ENCODE results near the gene SLC25A47.
"Not testable (repeated sequence)": the region's sequence is repeated elsewhere in the genome, so short reads cannot be mapped to it uniquely, and the experiment has no call there.

Gene SLC25A47

DNA sequence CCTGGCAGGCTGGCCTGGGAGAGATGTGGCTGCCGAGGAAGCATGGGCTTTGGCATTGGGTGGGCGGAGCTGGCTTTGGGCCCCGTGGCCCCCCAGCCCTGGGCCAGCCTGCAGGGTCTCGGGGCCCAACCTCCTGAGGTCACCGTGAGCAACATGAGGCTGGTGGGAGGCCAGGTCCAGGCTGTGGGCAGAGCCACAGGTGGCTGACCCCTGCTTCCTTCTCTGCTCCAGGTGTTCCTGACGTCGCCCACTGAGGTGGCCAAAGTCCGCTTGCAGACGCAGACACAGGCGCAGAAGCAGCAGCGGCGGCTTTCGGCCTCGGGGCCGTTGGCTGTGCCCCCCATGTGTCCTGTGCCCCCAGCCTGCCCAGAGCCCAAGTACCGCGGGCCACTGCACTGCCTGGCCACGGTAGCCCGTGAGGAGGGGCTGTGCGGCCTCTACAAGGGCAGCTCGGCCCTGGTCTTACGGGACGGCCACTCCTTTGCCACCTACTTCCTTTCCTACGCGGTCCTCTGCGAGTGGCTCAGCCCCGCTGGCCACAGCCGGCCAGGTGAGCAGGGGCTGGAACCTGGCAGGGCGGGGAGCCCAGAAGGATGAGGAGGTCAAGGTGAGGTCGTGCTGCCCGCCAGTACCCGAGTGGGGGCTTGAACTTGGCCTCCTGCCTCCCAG, 5.5 kb downstream of the SLC25A47 start:
- no peak for DNase-seq

- no peak for DNase-seq
Observed at GRCh38 chr14:100329233-100330006, 6.3 kb downstream of the SLC25A47 start.

- no peak for DNase-seq
Observed at GRCh38 chr14:100330007-100330344, 6.8 kb downstream of the SLC25A47 start.

DNA sequence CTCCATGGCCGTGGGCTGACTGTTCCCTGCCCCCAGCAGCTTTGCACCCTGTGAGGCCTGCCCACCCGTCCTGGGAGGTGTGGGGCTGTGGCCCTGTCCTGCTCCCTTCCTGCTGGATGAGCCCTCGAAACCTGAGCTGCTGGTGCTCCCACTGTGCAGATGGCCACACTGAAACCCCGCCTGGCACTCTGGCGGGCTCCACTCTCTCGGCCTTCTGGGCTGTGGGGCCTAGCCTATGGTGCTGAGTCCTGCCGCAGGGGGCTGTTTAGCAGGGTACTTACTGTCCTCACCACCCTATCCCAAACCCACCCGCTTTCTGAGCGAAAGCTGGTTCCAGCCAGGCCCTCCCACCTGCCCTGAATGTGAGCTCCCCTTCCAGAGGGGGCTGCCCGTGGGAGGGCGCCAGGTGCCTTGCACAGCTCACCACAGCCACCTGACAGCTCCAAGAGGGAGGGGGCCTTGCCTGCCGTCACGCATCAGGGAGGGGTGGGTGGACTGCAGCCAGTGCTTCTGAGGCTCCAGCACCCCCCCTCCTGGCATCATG, 7.3 kb downstream of the SLC25A47 start:
- no peak for DNase-seq

- no peak for DNase-seq
Observed at GRCh38 chr14:100332071-100332639, 9.0 kb downstream of the SLC25A47 start.

- no peak for DNase-seq
Observed at GRCh38 chr14:100332797-100333196, 9.7 kb downstream of the SLC25A47 start.

GRCh38 chr14:100333311-100333710, 10.2 kb downstream of the SLC25A47 start:
- DNase-seq = no peak

GRCh38 chr14:100333827-100334226, 10.7 kb downstream of the SLC25A47 start:
- DNase-seq = no peak

DNA sequence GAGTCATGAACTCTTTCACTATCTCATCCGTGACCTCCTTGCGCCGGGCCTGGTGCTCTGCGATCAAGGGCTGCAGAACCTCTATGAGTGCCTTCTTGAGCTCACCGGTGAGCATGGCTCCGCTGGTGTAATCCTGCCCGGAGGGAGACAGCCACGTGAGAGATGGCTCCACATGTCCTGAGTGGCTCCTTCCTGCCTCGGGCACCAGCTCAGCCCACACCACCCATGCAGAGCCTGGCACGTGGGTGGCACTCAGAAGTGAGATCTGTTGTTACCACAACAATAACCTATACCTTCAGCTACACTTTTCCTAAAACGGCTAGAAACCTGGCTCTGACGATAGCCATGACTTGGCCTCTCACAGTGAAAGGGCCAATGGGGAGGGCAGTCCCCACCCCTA, 11.8 kb downstream of the SLC25A47 start:
- no peak for DNase-seq

- DNase-seq = no peak
Observed at GRCh38 chr14:100336618-100337530, 13.7 kb downstream of the SLC25A47 start.

DNA sequence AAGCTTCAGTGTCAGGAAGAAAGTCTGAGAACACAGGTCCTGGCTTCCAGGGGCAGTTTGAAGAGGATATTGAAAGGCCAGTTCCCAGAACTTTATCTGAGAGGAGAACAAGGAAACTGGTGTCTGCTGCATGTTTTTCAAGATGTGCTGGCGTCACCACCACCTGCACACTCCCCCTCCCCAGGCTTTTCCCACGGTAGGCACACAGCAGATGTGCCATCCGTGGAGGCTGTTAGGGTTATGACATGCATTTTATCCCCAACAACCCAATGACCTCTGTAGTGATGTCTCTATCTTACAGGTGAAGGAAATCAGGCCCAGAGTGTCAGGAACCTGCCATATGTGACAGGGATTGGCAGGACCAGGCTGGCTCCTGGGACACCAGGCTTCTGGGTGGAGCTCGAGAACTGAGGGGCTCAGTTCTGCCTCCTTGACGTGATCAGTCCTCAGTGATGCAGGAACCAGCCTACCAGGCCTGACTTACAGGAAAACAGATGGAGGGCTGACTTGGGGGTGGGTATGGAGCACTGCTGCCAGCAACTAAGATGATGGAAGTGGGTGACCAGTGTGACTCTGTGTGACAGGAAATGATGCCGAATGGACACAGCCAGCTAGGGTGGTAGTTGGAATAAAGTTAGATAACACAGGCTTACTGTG, 16.8 kb downstream of the SLC25A47 start:
- no peak for DNase-seq

DNA sequence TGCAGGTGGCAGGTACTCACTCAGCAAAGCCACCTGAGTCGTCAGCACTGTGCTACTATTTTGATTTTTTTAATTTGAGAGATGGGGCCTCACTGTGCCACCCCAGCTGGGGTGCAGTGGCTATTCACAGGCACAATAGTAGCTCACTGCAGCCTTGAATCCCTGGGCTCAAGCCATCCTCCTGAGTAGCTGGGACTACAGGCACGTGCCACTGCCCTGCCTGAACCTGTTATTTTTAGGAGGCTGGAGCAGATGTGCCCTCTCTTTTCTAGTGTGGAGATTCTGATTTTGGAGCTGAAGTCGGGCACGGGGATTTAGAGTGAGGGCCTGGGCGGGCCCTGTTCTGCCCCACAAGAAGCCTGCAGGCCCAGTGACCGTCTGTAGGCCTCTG, 17.3 kb downstream of the SLC25A47 start:
- DNase-seq = no peak

GRCh38 chr14:100341301-100342031, 18.3 kb downstream of the SLC25A47 start:
- no peak for DNase-seq

- no peak for DNase-seq
Observed at GRCh38 chr14:100342195-100342594, 19.1 kb downstream of the SLC25A47 start.

- DNase-seq = not testable (repeated sequence)
Observed at GRCh38 chr14:100342826-100343225, 19.7 kb downstream of the SLC25A47 start.

GRCh38 chr14:100344657-100345056, 21.5 kb downstream of the SLC25A47 start:
- DNase-seq = not testable (repeated sequence)

- DNase-seq = no peak
Observed at GRCh38 chr14:100345711-100346110, 22.6 kb downstream of the SLC25A47 start.

DNA sequence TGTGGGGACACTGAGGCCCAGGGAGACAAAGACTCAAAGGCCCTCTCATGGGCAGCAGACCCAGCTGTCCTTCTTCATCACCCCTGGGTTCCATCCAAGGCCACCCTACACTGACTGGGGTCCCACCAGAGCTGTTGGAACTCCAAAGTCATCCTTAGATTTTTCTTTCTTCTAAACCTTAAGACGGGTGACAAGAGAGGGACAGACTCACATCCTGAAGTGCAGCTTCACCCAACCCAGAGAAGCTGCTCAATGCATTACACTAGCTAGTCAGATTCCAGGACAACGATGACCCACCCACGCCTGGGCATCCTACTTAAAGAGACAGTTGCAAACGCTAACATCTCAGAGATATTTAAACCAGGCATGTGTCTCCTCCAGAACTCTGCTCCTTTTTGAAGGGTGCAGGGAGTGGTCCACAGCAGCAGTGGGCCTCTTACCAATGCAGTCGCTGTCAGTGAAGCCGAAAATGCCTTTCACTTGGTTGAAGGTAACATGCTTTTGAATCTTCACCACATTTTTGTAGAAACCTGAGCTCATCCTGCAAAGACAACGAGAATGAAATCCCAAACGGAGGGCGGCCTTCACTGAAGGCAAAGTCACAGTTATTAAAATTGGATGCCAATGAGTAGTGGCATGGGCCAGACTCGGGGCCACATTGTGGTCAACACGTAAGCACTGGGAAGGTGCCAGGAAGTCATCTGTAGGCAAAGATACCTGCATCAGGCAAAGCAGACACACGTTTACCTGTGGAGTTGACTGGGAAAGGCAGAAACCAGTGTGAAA, 23.4 kb downstream of the SLC25A47 start:
- DNase-seq = no peak

- DNase-seq = no peak
Observed at GRCh38 chr14:100348253-100348729, 25.2 kb downstream of the SLC25A47 start.
